DMS153 (cell line): Measurements from ENCODE around the gene UNC50.

Experiments
- DNase-seq: peaks from one replicate; lab custom pipeline; 2025; lab: John Stamatoyannopoulos, UW

Gene UNC50, protein sequence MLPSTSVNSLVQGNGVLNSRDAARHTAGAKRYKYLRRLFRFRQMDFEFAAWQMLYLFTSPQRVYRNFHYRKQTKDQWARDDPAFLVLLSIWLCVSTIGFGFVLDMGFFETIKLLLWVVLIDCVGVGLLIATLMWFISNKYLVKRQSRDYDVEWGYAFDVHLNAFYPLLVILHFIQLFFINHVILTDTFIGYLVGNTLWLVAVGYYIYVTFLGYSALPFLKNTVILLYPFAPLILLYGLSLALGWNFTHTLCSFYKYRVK

DNA sequence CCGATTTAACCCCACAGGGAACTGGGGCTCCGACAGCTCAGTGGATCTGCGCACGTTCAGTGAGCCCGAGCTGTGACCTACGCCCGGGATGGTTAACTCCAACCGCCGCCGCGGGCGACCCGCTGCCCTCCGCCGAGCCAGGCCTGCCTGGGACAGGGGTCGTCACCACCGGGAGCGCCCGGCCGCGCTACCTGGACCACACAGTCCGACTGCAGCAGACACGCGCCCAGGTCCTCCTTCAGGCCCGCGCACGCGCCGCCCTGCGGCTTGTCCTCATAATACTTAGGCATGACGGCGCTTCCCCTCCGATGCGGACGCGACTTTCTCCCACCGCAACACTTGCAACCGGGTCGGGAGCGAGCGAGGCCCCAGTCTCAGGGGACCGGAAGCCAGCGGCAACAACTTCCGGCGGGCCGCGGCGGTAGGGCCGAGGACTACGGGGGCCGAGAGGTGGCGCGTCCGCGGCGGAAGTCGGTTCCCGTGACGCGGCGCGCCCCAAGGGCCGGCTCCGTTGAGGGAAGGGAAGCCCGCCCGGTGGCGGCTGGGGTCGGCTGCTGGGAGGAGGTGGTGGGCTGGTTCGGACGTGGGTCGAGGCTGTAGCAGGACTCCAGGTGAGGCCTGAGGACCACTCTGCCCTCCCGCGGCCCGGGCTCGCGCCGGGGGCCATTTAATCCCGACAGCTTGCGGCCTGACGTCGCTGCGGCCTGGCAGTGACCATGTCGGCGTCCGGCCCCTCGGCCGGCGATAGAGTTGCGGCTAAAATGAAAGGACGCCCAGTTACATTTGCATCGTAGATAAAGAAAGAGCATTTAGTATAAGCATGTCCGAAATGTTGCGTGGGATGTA, at the start of gene UNC50, which contains the start of gene COA5:
UNC50 (plus strand) TSS at position 474 of the 846 bp plus-strand sequence. CDS start 1,171 bp downstream, outside the sequence.
COA5 (minus strand) TSS at position 397 of the 846 bp plus-strand sequence; CDS start at position 290, 107 bp downstream.
- DNase-seq = peak; percentile 55

DNA sequence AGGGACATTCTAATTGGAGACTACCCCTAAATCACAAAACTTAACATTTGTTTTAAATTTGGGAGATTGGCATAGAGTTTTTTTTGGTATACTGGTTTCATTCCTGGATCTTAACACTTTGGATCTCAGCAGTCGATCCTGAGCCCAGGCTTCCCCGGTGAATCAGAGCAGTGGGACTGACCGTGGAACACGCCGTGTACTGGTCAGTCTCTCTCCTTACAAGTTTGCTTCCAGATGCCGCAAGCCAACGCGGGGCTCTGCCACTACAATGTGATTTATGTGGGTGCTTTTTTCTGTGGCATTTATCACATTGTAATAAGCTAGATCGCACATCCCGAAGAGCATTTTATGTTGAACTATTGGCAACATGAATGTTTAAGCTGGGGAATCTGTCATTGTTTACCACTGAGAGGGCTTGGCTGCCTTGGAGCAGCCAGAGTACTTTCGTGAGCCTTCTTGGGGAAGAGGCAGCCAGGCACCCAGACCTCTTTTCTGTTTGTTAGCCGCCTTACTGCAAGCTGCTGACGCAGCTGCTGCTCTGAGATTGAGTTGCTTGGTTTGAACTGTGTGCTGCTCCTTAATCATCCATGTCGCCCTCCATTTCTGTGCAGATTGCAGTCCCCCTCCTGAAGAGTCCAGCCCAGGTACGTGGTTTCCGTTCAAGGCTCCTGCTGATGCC, 49.4 kb upstream of the UNC50 start:
- DNase-seq = no peak

DNA sequence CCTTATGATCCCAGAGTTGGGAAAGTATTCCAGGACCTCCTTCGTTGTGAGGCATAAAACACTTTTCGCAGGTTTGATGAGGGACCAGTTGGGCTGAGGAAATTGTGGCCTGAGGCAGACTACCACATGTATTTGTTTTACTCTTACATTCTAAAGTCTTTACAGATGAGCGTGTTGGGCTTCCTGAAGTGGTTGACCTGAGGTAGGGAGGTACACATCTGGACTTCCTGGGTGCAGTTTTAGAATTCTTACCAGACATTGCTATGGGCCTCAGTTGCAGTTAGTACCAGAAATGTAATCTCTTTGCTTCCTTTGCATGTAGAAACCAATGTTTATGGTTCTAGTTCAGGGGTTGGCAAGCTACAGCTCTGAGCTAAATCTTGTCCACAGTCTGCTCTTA, 48.8 kb upstream of the UNC50 start:
- no peak for DNase-seq

DNA sequence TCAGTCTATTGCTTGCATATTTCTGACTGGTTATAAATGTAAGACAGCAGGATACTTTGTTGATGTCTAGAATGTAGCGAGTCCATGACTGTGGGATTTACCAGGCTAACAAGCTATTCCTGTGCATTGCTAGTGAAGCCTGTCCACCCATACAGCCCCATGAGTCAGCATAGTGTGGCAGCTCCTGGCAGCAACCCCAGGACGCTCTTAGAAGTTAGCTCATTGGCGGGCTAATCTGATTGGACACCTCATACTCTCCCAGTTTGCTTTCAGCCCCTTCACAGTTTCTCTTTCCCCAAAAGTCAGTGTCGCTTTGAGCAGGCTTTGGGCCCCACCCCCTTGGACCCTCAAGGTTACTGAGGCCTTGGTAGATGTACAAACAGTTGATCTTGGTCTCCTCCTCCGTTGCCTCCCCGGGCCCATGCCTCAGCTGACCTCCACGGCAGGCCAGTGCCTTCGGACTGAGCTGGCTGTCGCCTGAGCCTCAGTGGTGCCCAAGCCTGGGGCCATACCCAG, 48.1 kb upstream of the UNC50 start:
- DNase-seq = no peak

DNA sequence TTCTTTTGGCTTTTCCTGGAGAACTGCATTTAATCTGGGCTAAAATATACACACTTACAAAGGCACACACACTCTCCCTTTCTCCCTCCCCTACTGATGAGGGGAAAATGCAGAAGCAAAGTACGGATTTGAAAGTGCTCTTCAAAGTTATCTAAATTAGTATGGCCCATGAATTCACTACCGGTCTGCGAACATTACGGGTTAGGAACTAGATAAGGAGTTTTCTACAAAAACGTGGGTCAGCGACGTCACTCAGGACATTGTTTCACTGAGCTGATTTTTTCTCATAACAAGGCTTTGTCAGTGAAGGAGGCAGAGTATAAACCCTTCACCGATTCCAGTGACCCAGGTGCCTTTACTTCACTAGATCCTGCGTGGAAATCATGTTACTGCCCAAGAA, 47.4 kb upstream of the UNC50 start:
- DNase-seq = no peak

DNA sequence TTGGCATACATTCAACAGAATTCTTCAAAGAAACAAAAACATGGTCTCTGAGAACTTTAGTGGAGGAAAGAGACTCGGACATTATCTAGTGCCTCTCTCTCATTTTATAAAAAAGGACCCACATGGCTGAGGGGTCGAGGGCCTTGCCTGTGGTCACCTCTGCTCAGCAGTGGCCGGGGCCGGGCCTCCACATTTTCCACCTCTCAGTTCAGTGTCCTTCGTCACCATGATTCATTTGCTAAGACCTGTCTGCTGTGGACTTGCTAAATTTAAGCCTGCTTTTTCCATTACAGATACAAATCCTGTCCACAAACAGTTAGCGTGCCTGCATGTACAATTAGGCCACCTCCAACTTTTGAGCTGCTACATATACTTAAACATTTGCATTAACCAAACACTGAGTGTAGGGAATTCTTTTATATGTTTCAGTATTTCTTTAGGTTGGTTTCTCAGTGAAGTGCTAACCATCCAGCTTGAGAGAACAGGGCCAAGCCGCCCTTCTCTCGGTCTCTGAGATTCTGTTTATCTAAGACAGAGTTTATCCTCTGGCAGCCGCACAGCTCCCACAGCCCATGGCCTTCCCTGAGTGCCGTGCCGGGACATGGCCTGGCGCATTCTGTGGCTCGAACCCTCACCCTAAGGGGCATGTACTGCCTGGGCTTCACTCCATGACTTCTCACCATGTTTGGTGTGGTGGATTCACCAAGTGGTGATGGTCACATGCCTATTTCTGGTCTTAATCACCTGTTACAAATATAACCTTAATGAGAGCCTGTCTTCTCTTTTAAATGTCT, 46.3 kb upstream of the UNC50 start:
- DNase-seq = no peak

DNA sequence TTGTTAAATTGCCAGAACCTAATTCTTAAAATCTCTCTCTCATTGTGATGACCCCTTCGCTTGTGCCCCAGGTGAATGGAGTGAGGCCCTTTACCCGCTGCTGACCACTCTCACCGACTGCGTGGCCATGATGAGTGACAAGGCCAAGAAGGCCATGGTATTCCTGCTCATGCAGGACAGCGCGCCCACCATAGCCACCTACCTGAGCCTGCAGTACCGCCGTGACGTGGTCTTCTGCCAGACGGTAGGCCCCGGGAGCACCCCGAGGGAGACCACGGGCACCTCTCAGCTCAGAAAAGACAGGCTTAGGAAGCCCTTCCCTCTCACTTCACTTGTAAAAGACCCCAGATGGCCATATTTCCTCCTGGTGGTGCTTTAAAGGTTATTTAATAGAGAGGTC, 45.0 kb upstream of the UNC50 start:
- DNase-seq = no peak

DNA sequence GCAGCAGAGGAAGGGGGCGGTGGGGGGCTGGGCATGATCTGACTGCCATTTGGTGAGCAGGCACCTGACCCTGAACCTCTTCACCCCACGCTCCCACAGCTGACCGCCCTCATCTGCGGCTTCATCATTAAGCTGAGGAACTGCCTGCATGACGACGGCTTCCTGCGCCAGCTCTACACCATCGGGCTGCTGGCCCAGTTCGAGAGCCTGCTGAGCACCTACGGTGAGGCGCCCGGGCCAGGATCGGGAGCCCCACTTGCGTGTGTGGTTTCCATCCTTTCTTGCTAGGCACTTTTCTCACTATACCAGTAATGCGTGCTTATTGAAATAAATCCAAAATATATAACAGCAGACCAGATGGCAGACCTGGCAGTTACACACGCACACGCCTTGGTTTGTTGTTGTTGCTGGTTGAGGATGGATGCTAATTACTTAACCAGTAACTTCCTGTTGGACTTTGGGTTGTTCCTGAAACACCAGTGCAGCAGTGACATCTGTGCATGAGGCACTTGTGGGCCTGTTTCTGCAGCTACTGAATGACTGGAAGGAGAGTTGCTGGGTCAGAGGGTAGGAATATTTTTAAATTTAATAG, 43.8 kb upstream of the UNC50 start:
- DNase-seq = no peak

DNA sequence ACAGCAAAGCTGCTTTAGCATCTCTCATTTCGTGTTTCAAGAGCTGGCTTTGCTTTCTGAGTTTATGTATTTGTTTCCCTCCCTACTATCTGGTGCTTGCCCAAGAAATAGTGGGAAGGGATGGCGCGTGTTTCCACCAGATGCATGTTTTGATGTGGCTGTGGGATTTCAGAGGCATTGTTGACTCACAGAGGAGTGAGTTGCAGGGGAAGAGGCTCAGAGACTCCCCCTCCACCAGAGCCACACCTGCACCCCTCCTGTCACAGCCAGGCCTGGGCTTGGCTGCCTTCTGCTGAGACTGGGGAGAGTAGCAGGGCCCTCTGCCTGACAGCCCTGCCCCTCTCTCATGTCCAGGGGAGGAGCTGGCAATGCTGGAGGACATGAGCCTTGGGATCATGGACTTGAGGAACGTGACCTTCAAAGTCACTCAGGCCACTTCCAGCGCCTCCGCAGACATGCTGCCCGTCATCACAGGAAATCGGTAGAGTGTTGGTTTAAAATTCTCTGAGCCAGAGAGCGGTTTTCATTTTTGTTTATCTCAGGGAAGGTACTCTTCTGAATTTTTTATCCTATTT, 43.0 kb upstream of the UNC50 start:
- DNase-seq = no peak

DNA sequence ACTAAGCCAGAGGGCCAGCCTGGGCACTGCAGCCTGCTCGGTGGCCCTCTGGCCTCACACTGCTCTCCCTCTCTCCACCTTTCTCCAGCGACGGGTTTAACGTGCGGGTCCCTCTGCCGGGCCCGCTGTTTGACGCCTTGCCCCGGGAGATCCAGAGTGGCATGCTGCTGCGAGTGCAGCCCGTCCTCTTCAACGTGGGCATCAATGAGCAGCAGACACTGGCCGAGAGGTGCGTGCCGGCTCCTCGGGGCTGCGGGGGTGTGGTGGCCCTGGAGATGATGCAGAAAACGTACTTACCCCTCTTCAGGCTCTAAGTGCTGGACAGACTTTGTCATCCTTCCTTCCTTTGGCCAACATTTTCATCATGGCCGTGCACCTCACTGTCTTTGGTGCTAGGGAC, 42.4 kb upstream of the UNC50 start:
- no peak for DNase-seq

DNA sequence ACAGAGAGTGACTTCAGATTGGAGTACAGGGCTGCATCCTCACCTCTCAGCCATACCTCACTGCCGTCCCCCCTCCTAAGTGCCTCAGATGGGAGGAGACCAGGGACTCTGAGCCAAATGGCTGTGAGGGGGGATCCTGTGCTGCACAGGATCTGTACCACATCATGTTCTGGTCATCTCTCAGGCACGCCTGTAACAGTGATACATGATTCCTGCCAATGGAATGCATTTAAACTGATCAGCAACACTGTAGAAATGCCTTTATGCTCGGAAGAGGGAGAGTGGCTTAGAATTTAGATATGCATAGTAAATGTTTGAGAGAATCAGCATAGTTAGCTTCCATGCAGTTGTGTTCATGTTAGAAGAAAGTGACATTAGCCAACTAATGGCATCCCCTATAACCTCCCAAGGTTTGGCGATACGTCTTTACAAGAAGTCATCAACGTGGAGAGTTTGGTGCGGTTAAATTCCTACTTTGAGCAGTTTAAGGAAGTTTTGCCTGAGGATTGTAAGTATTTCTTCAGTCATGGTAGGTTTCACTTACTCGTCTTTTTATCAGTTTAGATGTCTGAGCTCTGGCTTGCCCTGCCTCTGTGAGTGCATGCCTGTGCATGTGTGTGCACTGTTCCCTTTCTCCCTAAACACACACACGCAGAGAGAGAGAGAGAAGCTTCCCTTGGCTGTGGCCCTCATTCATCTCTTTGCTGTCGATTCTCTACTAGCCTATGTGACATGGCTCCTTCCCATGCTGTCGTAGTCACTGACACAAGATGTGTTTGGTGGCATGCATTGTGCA, 40.0 kb upstream of the UNC50 start:
- DNase-seq = no peak

DNA sequence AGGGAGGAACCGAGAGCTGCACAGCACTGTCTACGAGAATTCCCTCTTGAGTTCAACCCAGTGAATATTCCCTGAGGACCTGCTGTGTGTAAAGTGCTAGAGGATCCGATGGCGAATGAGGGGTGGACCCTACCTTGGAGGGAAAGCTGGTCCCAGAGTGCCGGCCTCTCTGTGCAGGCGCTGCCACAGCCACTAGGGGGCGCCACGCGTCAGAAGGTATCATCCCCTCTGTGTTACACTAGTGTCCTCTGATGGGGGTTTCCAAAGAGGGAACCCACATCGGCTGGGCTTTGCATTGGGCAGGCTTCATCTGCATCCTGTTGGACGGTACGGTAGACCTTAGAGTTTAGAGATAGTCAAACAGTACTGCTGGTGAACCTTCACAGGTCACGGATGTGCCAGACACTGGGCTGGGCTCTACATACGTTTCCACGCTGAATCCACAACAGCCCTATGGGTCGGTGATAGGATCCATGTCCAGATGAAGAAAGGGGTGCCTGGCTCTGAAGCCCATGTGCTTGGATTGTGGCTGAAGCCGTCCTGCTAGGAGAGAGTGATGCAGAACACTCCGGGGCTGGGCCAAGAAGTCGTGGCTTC, 39.1 kb upstream of the UNC50 start:
- no peak for DNase-seq

DNA sequence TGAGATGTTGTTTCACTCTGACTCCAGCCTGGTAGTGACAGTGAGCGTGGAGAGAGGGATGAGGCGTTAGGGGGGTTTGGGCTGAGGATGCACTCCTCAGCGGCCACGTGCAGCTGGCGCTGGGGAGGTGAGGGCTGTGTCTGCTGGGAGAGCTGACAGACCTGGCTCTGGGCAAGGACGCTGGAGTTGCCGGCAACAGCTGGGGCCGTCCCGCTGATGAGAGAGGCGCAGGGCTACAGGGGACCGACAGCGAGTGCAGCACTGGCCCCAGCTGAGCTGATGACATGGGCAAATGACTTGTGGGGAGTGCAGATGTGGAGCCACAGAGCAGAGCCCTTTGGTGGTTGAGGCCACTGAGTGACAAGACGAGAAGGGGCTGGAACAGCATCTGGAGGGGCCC, 38.5 kb upstream of the UNC50 start:
- no peak for DNase-seq

DNA sequence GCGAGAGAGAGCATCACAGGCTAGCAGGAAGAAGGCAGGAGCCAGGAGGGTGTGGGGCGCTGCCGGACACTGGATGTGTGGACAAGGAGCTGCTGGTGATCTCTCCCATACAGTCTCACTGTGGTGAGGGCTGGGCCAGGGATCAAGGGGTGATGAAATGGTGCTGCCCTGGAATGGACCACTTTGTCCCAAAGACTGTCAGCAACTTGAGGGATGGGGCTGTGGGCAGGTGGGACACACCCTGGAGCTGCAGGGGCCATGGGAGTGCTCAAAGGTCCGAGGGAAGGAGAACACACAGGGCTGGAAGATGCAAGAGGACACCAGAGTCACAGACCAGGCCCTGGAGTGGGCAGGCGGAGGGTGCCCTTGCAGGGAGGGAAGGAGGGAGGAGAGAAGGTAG, 38.0 kb upstream of the UNC50 start:
- no peak for DNase-seq

DNA sequence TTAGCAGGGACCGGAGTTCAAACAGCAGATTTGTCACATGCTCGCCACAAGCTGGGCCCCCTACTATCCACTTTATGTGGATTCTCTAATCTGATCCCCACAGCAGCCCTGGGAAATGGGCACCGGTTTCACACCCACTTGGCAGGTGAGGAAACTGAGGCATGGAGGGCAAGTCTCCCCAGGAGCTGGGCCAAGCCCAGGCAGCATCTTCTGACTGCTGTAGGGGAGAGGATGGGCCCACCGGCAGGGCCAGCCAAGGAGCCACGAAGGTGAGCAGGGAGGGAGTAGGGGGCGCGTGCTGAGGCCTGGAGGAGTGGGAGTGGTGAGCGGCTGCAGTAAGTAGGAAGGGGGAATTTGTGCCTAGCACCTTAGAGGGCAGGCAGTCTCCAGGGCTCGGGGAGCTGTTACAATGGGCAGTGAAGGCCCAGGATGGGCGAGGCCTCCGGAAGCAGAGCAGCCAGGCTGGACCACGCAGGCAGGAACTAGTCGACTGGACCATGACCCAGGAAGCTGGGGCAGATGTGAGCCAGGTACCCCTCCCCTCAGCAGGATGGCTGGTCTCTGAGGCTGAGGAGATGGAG, 37.2 kb upstream of the UNC50 start:
- no peak for DNase-seq

DNA sequence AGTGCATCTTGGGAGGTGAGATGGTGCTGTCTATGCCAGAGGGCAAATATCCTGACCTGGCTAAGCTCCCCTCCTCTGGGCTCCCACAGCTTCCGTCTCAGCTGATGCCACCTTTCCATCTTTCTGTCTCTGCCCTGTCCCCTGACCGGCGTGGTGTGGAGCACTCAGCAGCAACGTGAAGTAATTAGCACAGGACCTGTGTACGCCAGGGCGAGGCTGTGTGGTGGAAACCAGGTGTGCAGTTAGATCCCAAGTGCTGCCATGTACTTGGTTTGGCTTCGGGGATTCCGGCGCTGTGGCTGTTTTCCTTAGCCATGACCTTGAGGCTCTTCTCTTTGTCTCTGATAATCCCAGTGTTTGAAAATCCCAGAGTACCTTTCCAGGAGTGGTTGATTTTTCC, 36.6 kb upstream of the UNC50 start:
- no peak for DNase-seq

DNA sequence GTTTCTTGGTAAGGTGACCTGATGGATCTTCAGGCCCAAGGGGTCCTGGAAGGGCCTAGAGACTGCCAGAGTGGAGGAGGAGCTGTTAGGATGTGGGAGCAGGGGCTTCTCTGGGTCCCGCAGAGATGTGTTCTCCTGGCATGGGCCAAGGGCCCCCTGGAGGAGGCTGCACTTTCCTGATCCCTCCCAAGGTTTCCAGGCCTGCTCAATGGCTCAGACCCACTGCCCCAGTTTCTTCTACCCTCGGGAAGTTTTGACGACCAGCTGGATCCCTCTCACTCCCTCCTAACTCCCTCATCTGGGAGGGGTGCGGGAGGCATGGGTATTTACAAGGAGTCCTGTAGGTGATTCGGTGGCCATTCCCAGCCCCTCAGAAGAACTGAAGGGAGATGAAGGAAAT, 36.2 kb upstream of the UNC50 start:
- no peak for DNase-seq

DNA sequence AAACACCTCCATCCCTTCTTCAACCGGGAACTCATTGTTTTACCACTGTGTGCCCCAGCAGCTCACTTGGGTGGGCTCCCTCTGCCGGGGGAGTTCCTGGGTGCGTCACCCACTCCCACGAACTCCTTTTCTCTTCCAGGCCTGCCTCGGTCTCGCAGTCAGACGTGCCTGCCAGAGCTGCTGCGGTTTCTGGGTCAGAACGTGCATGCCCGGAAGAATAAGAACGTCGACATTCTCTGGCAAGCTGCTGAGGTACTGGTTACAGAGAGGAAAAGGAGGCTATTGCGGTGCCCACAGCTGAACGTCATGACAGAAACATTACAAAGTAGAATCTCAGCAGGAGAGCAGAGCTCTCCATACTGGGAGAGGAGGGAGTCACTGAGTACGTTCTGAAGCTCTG, 35.7 kb upstream of the UNC50 start:
- no peak for DNase-seq

DNA sequence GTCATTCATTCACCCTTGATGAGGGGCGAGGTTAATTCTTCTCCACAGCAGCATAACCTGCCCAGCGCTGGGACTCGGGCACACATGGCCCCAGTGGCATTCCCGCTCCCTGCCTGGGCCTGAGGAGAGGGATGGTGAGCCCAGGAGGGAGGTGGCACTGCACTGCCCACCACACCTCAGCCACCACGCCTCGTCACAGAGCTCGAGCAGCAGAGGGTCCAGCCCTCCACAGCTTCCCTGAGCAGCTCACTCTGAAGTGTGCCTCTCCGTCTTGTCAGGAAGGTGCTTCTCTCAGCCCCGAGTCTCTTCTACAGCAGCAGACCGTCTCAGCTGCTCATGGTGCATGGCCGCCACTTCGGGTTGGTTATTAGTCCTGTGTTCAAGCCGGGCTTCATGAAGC, 35.0 kb upstream of the UNC50 start:
- DNase-seq = no peak
